Measurements from ENCODE around the gene CHTF8. TPM values are rescaled to one million over a fixed set of nuclear protein-coding genes. Genes with fewer than 3 reads are reported as not detected.

CHTF8 gene
- total and polyA plus RNA-seq, 10 of the 15 experiments (the other 5 are each of a cell fraction or from before 2014, with no cell fraction given): 18.5 to 159 (median 102) TPM

GRCh38 chr16:69132424-69133252 lies at the start of gene CHTF8, which contains the start of gene UTP4 (continued):
- TF ChIP-seq, protein P1, sequence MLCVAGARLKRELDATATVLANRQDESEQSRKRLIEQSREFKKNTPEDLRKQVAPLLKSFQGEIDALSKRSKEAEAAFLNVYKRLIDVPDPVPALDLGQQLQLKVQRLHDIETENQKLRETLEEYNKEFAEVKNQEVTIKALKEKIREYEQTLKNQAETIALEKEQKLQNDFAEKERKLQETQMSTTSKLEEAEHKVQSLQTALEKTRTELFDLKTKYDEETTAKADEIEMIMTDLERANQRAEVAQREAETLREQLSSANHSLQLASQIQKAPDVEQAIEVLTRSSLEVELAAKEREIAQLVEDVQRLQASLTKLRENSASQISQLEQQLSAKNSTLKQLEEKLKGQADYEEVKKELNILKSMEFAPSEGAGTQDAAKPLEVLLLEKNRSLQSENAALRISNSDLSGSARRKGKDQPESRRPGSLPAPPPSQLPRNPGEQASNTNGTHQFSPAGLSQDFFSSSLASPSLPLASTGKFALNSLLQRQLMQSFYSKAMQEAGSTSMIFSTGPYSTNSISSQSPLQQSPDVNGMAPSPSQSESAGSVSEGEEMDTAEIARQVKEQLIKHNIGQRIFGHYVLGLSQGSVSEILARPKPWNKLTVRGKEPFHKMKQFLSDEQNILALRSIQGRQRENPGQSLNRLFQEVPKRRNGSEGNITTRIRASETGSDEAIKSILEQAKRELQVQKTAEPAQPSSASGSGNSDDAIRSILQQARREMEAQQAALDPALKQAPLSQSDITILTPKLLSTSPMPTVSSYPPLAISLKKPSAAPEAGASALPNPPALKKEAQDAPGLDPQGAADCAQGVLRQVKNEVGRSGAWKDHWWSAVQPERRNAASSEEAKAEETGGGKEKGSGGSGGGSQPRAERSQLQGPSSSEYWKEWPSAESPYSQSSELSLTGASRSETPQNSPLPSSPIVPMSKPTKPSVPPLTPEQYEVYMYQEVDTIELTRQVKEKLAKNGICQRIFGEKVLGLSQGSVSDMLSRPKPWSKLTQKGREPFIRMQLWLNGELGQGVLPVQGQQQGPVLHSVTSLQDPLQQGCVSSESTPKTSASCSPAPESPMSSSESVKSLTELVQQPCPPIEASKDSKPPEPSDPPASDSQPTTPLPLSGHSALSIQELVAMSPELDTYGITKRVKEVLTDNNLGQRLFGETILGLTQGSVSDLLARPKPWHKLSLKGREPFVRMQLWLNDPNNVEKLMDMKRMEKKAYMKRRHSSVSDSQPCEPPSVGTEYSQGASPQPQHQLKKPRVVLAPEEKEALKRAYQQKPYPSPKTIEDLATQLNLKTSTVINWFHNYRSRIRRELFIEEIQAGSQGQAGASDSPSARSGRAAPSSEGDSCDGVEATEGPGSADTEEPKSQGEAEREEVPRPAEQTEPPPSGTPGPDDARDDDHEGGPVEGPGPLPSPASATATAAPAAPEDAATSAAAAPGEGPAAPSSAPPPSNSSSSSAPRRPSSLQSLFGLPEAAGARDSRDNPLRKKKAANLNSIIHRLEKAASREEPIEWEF (IDR thresholded peaks at IDR 0.05; ENCODE audit: insufficient replicate concordance, low read depth, low read length): no peak
- TF ChIP-seq PML (IDR thresholded peaks at IDR 0.05; ENCODE audit: low read length) (no peak), SP1 (IDR thresholded peaks at IDR 0.05; ENCODE audit: low read depth, low read length) (no peak), NFXL1 (IDR thresholded peaks at IDR 0.05; ENCODE audit: borderline replicate concordance) (peak; percentile 65; the same call in 1 of the 2 replicates), ZSCAN29 (IDR thresholded peaks at IDR 0.05) (no peak), SIX5 (IDR thresholded peaks at IDR 0.05; ENCODE audit: low read depth, low read length, severe bottlenecking) (peak; percentile 34), PBX3 (IDR thresholded peaks at IDR 0.05; ENCODE audit: insufficient replicate concordance, low read depth, low read length) (no peak), SRF (IDR thresholded peaks at IDR 0.05; ENCODE audit: low read depth in 2 of 2, low read length in 2 of 2) (no peak), TARDBP (IDR thresholded peaks at IDR 0.05; ENCODE audit: borderline replicate concordance) (no peak), ATF3 (IDR thresholded peaks at IDR 0.05; ENCODE audit: borderline replicate concordance, extremely low read depth, low read depth, low read length) (no peak), MEF2B (IDR thresholded peaks at IDR 0.05; ENCODE audit: partially characterized antibody, poor library complexity, severe bottlenecking) (no peak), SMAD5 (IDR thresholded peaks at IDR 0.05; ENCODE audit: low read depth) (peak; percentile 86), BRCA1 (IDR thresholded peaks at IDR 0.05; ENCODE audit: low read depth, low read length) (no peak)
- TF ChIP-seq, protein P2, sequence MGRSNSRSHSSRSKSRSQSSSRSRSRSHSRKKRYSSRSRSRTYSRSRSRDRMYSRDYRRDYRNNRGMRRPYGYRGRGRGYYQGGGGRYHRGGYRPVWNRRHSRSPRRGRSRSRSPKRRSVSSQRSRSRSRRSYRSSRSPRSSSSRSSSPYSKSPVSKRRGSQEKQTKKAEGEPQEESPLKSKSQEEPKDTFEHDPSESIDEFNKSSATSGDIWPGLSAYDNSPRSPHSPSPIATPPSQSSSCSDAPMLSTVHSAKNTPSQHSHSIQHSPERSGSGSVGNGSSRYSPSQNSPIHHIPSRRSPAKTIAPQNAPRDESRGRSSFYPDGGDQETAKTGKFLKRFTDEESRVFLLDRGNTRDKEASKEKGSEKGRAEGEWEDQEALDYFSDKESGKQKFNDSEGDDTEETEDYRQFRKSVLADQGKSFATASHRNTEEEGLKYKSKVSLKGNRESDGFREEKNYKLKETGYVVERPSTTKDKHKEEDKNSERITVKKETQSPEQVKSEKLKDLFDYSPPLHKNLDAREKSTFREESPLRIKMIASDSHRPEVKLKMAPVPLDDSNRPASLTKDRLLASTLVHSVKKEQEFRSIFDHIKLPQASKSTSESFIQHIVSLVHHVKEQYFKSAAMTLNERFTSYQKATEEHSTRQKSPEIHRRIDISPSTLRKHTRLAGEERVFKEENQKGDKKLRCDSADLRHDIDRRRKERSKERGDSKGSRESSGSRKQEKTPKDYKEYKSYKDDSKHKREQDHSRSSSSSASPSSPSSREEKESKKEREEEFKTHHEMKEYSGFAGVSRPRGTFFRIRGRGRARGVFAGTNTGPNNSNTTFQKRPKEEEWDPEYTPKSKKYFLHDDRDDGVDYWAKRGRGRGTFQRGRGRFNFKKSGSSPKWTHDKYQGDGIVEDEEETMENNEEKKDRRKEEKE (IDR thresholded peaks at IDR 0.05): no peak
- TF ChIP-seq, protein P3, sequence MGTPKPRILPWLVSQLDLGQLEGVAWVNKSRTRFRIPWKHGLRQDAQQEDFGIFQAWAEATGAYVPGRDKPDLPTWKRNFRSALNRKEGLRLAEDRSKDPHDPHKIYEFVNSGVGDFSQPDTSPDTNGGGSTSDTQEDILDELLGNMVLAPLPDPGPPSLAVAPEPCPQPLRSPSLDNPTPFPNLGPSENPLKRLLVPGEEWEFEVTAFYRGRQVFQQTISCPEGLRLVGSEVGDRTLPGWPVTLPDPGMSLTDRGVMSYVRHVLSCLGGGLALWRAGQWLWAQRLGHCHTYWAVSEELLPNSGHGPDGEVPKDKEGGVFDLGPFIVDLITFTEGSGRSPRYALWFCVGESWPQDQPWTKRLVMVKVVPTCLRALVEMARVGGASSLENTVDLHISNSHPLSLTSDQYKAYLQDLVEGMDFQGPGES (IDR thresholded peaks at IDR 0.05): no peak

Data from GM12878 (cell line).